NCI-H82 treated with DMSO at 0.1 percent for 48 hours (cell line): Measurements from ENCODE around the gene BOC.
A peak's percentile ranks its signal among the peaks of the same experiment; 100 is the strongest.
"Not testable (repeated sequence)": the region's sequence is repeated elsewhere in the genome, so short reads cannot be mapped to it uniquely, and the experiment has no call there.

Experiments
- DNase-seq: peaks from one replicate; lab custom pipeline; 2025; ENCODE audit not compliant: unreplicated experiment; lab: John Stamatoyannopoulos, UW

BOC gene

DNA sequence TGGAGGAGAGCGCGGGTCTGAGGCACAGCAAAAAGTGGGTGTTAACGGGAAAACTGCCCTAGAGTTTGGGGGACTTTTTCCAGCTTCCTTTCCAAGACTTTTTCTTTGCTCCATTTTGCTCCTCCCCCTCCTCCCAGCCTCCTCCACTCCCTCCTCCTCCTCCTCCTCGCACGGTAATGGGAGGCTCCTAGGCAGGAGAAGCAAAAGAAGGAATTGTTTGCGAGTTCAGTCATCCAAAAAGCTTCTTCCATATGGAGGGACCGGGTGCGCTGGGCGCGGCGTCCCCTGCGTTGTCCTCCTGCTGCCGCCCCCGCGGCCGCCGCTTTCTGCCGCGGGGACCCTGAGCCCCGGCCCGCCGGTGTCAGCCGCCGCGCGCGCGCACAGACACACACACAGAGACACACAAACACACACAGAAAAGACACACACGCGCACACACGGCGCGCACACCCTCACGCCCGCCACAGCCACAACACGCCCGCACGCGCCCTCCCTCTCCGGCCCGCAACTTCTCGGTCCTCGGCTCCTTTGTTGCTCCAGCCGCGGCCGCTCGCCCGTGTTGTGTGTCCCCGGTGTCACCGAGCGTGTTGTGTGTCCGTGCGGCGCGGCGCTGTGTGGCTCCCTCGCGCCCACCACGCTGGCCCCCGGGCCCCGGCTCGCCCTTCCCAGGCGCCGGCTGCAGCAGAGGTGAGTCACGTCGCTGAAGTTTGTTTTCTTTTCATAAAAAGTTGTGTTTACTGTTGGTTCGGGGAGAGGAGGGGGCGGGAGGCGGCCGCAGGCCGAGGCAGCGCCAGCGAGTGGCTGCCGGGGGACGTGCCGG lies at the start of gene BOC:
Gene BOC (plus strand): TSS at position 228 of the 820 bp plus-strand sequence. CDS start 38,246 bp downstream, outside the sequence.
- no peak for DNase-seq

DNA sequence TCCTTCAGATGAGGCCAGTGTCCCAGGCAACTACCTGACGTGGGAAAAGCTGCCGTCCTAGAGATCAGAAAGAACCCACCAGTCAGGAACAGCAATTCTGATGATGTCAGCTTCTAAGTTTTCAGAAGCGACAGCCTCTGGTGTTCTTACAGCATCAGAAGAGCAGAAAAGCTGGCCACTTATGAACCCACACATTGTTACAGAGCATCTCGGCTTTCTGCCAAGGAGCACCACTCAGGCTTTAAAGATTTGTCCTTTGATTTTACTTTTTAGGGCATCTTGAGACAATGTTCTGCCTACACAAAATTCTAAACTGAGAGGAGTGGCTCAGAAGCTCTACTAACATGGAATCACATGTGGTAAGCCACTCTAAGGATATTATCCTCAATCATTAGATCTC lies 49.7 kb upstream of the BOC start:
- DNase-seq = no peak

- DNase-seq = no peak
Observed at GRCh38 chr3:113163152-113163551, 48.2 kb upstream of the BOC start.

DNA sequence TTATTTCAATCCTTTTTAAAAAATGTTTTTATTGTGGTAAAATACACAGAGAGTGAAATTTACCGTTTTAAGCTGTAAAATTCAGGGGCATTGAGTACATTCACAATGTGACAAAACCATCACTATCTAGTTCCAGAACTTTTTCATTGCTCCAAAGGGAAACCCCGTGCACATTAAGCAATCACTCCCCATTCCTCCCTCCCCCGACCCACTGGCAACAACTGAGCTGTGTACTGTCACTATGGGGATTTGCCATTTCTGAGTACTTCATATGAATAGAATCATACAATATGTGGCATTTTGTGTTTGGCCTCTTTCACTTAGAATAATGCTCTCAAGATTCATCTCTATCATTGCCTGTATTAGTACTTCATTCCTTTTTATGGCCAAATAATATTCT lies 45.5 kb upstream of the BOC start:
- DNase-seq = no peak

- DNase-seq = no peak
Observed at GRCh38 chr3:113166357-113166718, 45.0 kb upstream of the BOC start.

GRCh38 chr3:113166719-113167492 lies 44.5 kb upstream of the BOC start:
- DNase-seq = peak; percentile 37

DNA sequence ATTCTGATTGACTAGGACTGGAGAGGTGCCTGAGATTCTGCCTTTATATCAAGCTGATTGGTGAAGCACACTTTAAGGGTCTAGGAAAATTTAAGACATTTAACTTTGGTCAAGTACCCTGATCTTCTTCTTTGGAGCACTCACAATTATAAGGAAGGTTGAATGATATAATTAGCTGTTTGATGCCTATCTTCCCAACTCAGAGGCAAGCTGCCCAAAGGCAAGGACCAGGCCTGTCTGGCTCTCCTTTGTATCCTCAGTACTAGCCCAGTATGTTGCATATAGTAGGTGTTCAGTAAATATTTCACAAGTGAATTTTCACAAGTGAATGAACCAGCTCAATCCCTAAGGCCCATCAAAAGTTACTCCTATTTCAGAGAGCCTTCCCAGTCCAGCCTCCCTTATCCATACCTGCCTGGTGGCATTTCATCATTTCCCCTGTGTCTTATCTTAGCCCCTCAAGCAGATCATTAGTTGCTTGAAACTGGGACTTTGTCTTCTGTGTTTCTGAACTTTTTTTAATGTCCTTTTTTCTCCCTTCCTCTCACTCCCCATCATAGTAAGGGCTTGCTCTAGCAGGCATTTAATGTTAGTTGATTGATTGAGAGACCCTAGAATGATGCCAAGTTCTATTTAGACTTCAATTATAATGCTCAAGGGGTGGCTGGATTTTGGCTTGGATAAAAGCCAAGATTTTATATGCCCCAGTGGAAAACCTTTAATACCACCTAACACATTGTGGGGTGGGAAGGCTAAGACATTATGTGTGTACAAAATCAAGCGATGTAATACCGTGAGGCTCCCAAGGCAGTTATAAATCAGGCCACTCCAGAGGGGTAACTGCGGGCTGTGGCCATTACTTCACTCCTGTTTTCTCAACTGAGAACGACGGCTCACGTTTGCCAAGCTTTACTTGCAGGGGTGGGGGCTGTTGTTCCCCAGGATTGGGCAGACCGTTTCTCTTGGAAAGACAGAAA lies 43.2 kb upstream of the BOC start:
- DNase-seq = no peak

- no peak for DNase-seq
Observed at GRCh38 chr3:113169891-113170452, 41.4 kb upstream of the BOC start.

DNA sequence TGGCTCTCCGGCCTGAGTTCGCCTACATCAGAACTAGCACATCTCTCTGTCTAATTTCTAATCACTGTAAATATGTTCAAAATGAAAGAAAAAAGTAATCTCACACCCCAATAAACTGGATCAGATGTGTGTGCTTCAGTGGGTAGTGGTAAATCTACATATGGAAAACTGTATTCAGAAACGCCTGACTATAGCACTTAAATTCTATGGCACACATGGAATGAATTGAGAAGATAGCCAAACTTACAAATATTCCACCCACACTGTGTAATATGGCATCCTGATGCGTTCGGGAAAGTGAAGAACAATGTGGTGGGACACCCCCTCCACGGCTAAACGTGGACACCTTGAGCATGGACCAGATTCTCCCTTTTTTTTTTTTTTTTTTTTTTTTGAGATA lies 40.6 kb upstream of the BOC start:
- DNase-seq = no peak

DNA sequence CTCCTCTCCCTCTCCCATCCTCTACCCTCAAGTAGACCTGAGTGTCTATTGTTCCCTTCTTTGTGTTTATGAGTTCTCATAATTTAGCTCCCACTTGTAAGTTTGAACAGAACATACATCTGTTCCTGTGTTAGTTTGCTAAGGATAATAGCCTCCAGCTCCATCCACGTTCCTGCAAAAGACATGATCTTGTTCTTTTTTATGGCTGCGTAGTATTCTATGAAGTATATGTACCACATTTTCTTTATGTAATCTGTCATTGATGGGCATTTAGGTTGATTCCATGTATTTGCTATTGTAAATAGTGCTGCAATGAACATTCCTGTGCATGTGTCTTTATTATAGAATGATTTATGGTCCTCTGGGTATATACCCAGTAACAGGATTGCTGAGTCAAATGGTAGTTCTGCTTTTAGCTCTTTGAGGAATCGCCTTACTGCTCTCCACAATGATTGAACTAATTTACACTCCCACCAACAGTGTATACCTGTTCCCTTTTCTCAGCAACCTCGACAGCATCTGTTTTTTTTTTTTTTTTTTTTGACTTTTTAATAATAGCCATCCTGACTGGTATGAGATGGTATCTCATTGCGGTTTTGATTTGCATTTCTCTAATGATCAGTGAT lies 39.6 kb upstream of the BOC start:
- not testable (repeated sequence) for DNase-seq

- no peak for DNase-seq
Observed at GRCh38 chr3:113173102-113173501, 38.3 kb upstream of the BOC start.

- no peak for DNase-seq
Observed at GRCh38 chr3:113174304-113174703, 37.1 kb upstream of the BOC start.

- no peak for DNase-seq
Observed at GRCh38 chr3:113174801-113175485, 36.4 kb upstream of the BOC start.

DNA sequence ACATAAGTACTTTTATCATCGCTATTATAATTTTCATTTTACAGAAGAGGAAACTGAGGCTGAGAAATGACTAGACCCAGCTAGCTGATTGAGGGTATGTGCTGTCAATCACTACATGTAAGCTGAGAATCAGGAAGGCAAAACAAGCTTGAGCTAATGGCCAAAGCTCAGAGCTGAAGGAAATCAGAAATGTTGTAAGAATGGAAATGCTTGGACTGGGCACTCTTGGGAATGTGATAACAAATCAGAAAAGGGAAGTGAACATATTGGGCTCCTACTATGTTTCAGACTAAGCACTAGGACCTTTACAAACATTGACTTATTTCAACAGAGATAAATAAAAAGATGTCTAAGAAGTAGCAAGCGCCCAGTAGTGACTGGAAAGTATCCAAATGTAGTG lies 33.8 kb upstream of the BOC start:
- no peak for DNase-seq

DNA sequence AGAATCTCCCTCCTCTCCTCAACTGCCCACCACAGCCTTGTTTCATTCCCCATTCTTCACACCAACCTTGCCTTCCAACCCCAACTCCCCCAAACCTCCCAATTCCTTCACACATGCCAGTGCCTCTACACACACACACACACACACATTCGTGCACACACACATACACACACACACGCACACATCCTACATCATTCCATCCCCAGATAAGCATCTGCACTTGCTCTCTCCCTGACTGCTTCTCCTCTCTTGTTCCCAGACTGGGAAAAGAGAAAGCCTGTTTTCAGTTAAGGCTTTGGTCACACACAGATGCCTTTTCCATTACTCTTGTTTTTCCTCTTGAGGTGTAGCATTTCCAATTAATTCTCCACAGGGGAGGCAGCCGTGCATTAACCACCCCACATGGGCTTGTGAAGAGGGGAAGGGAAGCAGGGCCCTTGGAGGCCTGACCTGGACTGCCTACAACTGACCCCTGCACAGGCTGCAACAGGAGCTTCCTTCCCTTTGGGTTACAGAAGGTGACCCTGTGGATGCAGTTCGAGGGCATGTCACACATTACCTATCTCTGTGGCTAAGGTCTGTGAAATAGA lies 32.0 kb upstream of the BOC start:
- no peak for DNase-seq

- DNase-seq = no peak
Observed at GRCh38 chr3:113183748-113184661, 27.4 kb upstream of the BOC start.

DNA sequence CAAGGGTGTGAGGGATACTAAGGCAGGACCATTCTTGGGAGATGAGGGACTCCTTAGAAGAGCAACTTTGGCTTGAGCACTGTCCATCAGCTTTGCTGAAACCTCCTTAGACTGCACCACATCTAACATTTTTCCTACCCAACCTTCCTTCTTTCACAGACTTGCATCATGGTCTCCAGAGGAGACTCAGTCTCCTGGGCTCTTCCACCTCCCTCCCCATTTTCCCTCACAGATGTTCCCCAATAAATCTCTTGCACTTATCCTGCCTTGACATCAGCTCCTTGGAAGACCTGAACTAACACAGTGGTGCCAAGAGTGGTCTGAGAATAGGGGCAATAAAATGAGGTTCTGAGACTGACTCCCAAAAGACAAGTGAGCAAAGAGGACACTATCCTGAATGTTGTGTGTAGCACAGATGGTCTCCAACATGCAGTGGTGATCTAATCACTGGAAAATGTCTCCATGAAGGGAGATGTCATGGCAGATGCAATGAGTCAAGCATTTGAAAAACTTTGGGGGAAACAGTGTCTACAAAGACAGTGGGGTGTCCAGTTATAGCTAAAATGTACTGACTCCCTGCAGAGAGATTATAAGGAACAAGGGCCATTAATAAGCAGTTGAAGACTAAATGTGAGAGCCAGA lies 26.0 kb upstream of the BOC start:
- no peak for DNase-seq

DNA sequence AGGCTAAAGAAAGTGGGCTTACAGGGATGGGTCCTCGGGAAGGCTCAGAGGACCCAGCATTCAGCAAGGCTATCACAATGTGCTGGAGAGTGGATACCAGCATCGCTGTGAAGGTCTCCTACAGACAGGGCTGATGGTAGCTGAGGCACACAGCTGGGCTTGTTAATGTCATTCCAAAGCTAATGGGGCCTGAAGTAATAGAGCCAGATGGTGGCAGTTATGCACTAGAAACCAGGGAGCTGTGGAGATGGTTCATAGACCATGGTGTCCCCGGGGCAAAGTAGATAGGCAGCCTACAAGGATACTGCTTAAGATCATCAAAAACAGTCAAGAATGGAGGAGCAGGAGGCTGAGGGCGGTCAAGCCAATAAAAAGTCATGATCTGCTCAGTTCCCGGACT lies 24.8 kb upstream of the BOC start:
- DNase-seq = no peak
